GM19397 (cell line): ENCODE data around the gene CLIP4.
"Not testable (repeated sequence)": the region's sequence is repeated elsewhere in the genome, so short reads cannot be mapped to it uniquely, and the experiment has no call there.

ENCODE experiments used
- ATAC-seq: cut with Tn5 transposase; IDR thresholded peaks from one replicate; pipeline ENCODE4 v1.9.1; 2021; ENCODE audit warnings: mild to moderate bottlenecking, moderate library complexity; ENCODE audit not compliant: unreplicated experiment

Gene CLIP4, protein sequence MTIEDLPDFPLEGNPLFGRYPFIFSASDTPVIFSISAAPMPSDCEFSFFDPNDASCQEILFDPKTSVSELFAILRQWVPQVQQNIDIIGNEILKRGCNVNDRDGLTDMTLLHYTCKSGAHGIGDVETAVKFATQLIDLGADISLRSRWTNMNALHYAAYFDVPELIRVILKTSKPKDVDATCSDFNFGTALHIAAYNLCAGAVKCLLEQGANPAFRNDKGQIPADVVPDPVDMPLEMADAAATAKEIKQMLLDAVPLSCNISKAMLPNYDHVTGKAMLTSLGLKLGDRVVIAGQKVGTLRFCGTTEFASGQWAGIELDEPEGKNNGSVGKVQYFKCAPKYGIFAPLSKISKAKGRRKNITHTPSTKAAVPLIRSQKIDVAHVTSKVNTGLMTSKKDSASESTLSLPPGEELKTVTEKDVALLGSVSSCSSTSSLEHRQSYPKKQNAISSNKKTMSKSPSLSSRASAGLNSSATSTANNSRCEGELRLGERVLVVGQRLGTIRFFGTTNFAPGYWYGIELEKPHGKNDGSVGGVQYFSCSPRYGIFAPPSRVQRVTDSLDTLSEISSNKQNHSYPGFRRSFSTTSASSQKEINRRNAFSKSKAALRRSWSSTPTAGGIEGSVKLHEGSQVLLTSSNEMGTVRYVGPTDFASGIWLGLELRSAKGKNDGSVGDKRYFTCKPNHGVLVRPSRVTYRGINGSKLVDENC

DNA sequence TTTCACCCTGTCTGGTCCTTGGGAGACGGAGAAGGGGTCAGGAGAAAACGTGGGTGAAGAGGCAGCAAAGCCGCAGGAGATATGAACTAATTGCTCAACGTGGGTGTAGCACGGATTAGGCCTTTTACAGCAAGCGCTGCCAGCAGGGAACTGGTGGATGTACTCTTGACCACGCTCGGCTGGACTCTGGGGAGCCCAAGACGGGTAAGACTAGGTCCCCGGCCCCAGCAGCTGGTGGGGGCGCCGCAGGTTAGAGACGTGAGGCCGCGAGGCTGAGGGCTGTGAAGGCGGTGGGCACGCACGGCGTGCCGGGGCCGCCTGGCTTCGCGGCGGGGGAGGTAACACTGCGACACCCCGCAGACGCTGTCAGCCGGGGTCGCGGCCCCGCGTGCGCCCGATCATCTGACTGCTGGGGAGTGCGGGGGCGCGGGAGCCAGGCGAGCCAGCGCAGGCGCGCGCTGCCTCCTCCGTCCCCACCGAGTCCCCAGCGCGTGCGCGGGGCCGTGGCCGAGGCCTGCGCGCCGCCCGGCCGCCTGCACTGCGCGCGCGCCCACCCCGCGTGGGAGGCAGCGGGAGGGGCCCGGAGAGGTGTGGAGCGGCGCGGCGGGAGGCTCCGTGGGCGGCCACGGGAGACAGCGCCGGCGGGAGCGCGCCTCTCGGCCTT lies at the start of gene CLIP4:
TSS of gene CLIP4 (plus strand) at position 470 of the 664 bp plus-strand sequence. CDS start 5,974 bp downstream, outside the sequence.
- ATAC-seq, result peak; percentile 55

DNA sequence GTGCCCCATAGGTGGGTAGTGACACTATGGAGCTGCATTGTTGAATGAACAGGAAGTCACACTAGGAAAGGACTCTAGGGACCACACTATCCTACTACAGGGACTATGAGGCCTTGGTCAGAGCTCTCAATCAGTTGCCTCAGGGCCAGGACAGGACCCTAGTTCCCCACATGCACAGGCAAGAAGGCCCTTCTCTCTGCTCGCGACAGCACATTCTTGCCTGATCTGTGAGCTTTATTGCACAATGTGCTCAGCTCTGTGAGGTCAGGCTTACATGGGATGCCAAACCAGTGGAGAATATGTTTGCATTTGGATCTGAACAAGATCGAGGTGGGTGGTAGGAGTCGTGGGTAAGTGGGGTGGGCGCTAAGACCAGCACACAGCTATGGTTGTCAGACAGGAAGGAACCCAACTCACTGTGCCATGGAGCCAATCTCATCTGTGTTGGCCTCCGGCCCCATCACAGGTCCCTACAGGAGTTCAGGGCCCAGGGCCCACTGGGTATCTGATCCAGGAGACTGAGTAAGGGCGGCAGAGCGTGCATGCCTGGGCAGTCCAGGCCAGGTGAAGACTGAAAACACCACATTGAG lies 48.8 kb upstream of the CLIP4 start:
- ATAC-seq, result no peak

DNA sequence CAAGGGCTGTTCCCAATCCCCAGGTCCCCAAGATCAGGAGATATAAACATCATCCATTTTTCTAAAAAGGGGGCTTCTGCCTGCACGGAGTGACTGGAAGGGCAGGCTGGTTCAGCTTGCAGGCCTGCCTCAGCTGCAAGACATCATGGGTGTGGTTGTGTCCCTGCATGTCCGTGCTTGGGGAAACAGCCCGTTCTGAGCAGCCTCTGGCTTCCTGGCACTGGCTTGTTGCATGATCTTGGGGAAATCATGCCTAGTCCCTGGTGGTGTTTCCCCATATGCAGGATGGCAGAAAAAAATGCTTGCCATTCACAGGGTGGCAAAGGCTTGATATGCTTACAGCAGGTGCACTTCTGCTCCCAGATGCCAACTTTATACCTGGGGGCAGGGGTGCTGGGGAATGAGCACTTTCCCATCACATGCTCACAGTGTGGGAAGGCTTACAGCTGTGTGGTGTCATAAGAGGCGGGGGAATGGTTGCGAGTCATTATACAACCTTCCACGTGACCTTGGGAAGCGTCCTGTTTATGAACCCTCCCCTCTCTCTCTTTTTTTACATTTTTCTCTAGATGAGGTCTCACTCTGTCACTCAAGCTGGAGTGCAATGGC lies 48.1 kb upstream of the CLIP4 start:
- no peak for ATAC-seq

DNA sequence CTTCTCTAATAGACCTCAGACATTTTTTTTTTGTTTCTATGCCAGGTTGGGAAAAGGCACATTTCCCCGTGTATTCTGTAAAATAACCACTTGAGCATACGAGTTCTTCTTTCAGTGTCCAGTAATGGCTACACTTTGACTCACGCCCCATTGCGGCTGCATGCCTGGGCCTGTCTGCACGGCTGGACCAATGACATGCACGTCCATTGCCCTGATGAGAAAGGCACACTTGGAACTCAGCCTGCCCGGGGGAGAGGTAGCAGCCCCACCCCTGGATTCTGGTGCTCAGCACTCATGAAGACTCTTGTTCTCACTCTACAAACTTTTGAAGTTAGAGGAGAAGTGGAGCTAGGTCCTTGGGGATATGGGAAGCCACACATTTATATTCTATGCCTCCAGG lies 46.7 kb upstream of the CLIP4 start:
- no peak for ATAC-seq

DNA sequence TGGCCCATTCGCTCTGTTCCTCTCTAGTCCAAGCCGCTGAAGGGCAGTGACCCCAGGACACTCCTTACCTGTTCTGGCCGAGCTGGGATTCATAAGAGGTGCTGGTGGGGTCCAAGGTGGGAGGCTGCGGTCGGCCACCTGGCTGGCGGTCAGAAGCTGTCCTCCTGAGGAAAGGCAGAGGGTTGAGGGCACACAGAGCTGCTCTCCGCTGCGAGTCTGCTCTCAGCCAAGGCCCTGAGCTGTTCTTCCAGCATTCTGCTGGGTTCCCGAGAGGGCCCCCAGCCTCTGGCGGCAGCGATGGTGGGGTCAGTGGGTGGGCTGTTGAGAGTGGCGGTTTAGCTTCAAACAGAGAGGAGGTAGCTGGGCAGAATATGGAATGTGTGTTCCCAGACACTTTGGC lies 44.7 kb upstream of the CLIP4 start:
- no peak for ATAC-seq

DNA sequence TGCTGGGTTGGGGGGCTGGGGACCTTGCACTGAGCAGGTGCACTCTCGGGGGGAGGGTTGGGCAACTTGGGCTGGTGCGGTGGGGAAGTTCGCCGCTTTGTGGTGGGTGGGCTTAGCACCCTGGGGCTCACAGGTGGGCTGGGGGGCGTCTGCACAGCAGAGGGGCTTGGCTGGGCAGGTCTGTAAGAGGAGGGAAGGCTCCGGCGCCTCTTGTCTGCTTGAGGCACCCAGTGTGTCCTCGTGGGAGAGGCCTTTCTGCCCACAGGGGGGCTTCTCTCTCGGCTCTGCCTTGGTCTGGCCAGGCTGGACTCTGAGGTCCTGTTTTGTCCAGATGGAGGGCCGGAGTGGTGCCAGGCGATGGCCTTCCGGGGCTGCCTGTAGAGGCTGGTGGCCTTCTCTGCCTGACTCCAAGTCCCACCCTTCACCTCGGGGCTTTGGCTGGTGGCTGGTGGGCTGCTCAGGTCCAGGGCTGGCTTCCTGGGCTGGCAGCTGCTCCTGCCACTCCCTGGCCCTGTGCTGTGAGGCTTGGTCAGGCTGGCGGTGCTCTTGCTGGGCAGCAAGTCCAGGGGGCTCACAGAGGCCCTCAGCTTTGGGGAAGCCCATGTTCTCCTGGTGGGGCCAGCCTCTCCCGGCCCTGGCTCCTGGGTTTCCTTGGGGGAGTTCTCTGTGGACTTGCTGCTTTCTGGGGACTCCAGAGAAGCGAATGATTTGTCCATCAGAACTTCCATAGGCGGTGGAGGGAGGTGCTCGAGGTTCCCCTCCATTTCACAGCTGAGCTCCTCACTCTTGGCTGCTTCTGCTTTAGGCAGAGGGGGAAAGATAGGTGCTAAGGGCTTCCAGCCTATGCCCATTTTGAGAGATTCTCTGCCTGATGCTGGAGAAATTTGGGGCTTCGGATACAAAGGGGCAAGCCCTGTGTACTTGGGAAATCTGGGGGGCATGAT lies 43.9 kb upstream of the CLIP4 start:
- ATAC-seq, result no peak

DNA sequence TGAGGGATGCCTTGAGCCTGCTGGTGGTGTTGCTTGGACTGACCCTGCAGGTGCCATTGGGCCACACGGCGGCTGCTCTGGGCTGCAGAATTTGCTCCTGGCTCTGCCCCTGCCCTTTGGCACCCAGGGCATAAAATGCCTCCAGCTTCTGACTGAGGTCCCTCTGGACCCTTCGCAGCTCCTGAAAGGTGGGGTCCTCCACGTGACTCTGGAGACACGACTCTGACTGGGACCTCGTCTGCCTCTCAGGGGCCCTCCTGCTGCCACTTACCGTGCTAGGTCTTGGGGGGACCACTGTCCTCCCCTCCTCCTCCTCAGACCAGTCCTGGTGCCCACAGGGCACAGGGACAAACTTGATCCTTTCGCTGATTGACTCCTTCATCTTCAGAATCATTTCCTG lies 43.0 kb upstream of the CLIP4 start:
- no peak for ATAC-seq

DNA sequence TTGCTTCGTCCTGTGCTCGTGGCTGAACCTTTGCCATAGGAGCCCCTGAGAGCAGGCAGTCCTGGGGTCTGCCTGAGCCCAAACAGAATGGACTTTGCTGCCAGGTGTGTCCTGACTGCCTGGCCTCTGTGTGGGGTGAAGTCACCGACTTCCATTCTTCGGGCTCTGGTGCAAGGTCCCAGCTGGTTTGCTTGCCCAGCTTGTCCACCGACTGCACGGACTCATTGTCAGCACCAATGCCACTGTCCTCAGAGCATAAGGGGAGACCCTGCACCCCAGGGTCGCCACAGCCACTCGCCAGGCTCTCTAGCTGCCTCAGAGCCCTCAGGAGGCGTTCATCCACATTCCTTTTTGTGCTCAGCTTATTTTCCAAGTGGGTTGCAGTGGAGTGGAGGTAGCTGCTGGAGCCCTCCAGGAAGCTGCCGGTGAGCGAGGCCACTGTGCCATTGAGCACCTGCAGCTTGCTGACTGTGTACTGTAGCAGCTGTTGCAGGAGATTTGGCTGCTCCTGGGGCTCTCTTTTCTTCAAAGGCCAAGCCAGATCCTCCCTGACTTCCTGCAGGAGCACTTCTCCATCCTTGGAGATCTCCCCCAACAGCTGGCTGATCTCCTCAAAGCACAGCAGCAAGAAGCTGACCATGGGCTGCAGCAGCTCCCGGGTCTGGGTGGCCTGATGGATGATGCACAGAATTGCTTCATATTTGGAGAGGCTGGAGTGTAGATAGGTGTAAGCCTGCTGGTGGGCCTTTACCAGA lies 42.1 kb upstream of the CLIP4 start:
- no peak for ATAC-seq

DNA sequence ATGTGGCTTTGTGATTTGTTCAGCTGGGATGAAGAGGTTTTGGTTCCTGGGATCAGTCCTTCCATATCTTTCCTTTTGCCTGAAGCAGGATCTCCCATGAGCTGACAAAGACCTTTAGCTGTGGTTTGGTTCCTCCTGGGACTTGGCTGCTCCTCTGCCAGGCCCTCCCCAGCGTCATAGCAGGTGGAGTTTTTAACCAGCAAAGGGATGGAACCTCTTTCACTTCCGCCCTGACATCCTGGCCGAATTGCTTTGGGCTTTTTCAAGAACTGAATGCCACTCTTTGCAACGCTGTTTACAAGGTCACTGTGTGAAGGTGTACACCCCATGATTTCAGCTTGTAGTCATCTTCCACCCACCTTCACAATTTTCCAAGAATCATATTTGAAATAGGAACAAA lies 41.3 kb upstream of the CLIP4 start:
- ATAC-seq, result no peak

DNA sequence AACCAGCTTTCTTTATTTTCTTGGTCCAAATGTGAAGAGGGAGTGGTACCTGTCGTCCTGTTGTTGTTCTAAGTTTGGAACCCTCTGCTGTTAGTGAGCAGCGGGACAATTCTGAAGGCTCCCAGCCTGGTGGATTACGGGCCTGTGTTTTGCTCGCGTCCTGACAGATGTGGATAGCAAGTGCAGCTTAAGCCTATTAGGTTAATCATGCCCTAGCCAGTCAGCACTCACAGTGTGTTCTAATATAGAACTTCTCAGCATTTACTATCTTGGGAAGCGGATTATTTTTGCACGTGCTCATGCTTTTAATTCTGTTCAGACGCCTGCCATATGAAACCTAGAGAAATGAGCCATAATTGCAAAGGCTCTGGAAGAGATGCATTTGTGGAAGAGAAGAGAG lies 40.8 kb upstream of the CLIP4 start, which contains the start of gene PCARE:
TSS of gene PCARE (minus strand) at position 113 of the 400 bp plus-strand sequence. CDS start 262 bp downstream, outside the sequence.
- ATAC-seq, result no peak

DNA sequence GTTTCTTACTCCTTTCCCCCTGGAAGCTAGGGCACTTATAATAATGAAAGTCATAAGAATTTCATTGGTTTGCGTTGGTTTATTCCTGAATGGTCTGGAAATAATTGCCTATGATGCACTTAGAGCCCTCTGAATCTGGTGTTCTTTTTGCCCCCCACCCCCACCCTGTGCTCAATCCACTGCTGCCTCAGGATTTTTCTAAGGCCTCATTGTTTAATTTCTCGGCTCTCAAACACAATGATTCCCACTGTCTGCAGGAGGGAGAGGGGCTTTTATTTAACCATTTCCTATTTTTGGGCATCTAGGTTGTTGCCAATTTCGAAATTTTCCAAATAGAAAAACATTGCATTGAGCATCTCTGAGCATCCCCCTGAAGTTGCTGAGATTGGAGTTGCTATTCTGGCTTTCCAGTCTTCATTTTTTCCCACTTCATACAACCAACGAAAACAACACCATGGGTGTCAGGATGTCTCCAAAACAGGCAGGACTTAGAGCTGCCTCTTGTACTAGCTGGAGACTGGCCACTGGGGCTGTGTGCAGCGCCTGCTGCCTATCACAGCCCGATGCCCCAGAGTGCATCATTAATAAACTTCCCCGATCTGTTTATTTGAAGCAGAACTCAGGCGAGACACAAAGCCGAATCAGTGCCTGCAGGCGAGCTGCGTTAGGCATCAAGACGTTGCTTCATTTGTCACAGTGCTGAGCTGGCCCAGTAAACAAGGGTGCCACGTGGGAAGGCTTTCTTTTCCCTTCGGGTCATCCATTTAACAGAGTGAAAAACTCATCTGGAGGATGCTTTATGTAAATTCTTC lies 39.1 kb upstream of the CLIP4 start:
- ATAC-seq, result no peak

DNA sequence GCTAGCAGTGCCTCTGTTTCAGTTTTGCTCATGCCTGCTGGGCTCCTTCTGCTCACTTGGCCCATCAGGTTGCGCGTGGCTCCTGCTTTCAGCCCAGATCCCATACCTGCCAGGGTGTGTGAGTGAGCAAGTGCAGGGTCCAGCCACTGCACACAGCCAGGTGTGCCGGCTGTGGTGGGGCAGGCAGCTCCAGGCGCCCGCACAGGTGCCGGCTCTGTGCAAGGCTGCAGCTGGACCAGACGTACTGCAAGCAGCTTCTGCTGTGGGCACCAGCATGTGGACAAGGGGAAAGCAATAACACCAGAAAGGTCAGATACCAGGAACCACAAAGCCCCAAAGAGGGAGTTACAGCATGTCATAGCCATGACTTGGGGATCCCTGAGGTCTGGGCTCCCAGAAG lies 35.3 kb upstream of the CLIP4 start:
- ATAC-seq, result no peak

DNA sequence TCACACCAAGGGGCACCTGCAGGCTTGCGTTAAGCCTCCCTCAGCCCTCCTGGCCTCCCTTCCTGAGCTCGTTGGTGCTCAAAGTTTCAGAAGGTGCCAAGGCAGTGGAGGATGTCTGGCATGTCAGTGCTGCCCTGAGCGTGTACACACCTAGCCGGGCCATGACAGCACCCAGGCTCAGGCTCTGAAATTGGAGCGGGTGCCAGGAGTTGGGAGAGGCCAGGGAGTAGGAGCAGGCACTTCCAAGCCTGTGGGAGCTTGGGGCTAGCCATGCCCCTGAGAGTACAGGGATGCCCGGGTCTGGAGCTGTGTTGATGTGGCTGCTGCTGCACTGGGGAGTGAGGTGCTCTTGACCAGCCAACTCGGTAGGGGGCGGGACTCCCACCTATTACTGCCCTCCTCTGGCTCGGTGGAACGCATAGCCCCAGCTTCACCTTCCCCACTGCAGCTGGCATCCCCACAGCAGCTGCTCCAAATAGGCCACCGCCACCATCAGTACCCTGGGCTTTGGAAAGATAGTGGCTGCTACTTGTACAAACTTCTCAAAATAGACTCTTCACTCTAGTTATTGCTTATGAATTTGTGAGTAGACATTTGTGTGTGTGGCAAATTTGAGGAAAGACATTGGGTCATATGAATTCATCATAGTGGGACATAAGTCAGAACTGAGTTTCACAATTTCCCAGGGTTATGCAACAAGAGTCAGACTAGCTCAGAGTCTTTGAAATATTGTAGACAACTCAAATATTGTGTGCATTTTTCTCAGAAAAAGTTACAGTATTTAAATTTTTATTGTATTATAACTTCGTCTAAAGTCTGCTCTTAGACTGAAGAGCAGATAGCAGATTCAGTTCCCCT lies 34.1 kb upstream of the CLIP4 start:
- no peak for ATAC-seq

DNA sequence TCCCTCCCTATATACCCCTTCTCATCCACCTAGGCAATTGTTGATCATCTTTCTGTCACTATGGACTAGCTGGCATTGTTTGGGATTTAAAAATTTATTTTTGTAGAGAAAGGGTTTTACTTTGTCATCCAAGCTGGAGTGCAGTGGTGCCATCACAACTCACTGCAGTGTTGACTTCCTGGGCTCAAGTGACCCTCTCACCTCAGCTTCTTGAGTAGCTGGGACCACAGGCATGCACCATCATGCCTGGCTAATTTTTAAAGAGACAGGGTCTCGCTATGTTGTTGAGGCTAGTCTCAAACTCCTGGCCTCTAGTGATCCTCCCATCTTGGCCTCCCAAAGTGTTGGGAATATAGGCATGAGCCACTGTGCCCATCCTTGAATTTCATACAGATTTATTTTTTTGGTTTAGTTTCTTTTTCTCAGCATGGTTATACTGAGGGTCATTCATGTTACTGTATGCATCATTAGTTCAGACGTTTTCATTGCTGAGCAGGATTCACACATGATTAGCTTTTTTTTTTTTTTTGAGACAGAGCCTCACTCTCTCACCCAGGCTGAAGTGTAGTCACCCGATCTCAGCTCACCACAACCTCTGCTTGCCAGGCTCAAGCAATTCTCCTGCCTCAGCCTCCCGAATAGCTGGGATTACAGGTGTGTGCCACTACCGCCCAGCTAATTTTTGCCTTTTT lies 32.3 kb upstream of the CLIP4 start:
- peak; percentile 71 for ATAC-seq

DNA sequence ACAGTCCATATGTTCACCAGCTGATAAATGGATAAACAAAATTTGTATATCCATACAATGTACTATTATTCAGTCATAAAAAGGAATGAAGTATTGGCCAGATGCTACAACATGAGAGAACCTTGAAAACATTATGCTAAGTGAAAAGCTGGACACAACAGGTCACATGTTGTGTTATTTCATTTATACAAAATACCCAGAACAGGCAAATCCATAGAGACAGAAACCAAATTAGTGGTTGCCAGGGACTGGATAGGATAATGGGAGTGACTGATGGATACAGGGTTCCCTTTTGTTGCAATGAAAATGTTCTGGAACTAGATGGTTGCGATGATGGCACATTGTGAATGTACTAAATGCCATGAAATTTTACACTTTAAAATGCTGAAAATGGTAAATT lies 30.7 kb upstream of the CLIP4 start:
- no peak for ATAC-seq

DNA sequence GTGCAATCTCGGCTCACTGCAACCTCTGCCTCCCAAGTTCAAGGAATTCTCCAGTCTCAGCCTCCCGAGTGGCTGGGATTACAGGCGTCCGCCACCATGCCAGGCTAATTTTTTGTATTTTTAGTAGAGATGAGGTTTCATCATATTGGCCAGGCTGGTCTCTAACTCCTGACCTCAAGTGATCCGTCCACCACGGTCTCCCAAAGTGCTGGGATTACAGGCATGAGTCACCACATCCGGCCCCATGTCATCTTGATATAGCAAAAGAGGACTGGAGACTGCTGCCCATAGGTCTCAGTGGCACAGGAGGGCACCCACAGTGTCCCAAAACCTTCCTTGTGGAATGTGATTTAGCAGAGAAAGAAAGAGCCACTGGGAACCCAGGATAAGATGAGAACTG lies 24.9 kb upstream of the CLIP4 start:
- ATAC-seq, result not testable (repeated sequence)

DNA sequence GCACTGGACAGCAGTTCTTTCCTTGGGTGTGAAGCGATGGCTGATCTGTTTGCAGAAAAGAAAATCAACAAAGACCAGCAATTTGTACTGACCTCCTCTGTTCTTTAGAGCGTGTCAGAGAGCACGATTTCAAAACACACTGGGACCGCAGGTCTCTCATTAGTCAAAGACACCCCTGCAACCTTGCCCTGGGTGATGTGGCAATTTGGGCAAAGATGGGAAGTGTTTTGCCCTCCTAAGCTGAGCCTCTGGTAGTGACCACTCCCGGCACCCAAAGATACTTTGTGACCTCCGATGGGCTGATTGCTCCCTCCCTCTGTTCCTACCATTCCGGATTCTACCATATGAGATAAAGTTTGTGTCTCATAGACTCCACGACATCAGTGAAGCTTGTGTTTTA lies 18.2 kb upstream of the CLIP4 start:
- no peak for ATAC-seq
